Activated CD8-positive, alpha-beta memory T cell treated with anti-CD3 and anti-CD28 coated beads, Interleukin-2, amount 50 U/mL, for 48 hours (primary cell): ENCODE results near the gene ABL1.

Source experiments
- DNase-seq: peaks from one replicate; pipeline ENCODE4 v3.0.0-alpha.2; 2020

ABL1 gene

DNA sequence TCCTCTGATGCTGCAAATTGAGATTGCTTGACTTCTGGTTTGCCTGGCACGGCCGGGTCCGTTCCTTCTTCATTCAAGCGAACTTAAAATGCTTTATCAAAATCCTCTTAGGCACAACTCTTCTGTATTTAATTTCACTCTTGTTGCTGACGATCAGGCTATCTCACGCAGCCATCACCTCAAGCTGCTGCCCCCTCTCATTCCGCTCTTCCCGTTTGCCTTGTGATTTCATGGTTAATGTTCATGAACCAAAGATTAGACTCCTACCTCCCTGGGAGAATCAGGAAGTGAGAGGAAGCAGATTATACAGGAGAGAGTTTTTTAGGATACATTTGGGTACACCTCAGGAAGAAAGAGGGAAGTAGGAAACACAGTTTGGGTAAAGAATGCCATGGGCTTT is 38.9 kb downstream of the ABL1 start:
- DNase-seq: no peak

- DNase-seq: no peak
Observed at GRCh38 chr9:130874783-130875182, 39.7 kb downstream of the ABL1 start.

- DNase-seq: no peak
Observed at GRCh38 chr9:130877300-130877699, 42.2 kb downstream of the ABL1 start.

DNA sequence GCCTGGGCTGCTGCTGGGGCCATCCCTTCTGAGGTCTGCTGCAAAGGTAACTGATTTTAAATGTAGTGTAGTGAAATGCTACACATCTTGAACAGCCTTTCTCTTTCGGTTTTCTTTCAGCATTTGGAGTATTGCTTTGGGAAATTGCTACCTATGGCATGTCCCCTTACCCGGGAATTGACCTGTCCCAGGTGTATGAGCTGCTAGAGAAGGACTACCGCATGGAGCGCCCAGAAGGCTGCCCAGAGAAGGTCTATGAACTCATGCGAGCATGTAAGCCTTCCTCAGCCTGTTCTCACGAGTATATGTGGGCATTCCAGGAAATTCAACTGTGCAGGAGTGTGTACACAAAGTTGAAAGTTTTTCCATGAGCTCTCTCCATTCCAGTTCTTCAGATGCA is 43.2 kb downstream of the ABL1 start:
- no peak for DNase-seq

GRCh38 chr9:130879863-130880411 is 44.9 kb downstream of the ABL1 start:
- no peak for DNase-seq

GRCh38 chr9:130880599-130881220 is 45.7 kb downstream of the ABL1 start:
- no peak for DNase-seq

GRCh38 chr9:130881516-130881915 is 46.5 kb downstream of the ABL1 start:
- DNase-seq: no peak

GRCh38 chr9:130882696-130883225 is 47.7 kb downstream of the ABL1 start:
- DNase-seq: no peak

- DNase-seq: no peak
Observed at GRCh38 chr9:130883479-130883878, 48.4 kb downstream of the ABL1 start.

- no peak for DNase-seq
Observed at GRCh38 chr9:130884111-130884531, 49.1 kb downstream of the ABL1 start.

GRCh38 chr9:130884542-130885483 is 49.8 kb downstream of the ABL1 start:
- no peak for DNase-seq

GRCh38 chr9:130885484-130886375 is 50.7 kb downstream of the ABL1 start:
- no peak for DNase-seq

- no peak for DNase-seq
Observed at GRCh38 chr9:130886981-130887380, 51.9 kb downstream of the ABL1 start.

DNA sequence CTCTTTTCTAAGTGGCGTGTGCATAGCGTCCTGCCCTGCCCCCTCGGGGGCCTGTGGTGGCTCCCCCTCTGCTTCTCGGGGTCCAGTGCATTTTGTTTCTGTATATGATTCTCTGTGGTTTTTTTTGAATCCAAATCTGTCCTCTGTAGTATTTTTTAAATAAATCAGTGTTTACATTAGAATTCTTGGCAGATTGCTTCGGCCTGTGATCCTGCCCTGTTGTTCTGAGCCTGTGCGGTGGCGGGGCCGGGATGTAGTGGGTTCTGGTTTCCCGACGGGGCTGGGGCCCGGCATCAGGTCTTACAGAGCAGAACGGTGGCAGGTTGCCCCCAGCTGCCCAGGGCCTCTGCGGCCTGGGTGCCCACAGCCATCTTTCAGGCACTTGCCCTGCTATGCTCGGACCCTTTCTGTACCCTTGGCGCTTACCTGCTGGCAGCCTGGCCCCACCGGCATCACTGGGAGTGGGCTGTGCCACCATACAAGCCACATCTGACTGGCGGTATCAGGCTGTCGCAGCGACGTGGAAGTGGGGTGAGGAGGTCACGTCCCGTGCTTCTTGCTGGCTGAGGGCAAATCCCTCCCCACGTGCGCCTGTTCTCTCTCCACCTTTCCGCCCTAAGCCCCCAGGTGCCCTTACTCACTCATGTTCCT is 52.6 kb downstream of the ABL1 start:
- no peak for DNase-seq

- no peak for DNase-seq
Observed at GRCh38 chr9:130888146-130888885, 53.3 kb downstream of the ABL1 start.

- no peak for DNase-seq
Observed at GRCh38 chr9:130890124-130890523, 55.1 kb downstream of the ABL1 start.

DNA sequence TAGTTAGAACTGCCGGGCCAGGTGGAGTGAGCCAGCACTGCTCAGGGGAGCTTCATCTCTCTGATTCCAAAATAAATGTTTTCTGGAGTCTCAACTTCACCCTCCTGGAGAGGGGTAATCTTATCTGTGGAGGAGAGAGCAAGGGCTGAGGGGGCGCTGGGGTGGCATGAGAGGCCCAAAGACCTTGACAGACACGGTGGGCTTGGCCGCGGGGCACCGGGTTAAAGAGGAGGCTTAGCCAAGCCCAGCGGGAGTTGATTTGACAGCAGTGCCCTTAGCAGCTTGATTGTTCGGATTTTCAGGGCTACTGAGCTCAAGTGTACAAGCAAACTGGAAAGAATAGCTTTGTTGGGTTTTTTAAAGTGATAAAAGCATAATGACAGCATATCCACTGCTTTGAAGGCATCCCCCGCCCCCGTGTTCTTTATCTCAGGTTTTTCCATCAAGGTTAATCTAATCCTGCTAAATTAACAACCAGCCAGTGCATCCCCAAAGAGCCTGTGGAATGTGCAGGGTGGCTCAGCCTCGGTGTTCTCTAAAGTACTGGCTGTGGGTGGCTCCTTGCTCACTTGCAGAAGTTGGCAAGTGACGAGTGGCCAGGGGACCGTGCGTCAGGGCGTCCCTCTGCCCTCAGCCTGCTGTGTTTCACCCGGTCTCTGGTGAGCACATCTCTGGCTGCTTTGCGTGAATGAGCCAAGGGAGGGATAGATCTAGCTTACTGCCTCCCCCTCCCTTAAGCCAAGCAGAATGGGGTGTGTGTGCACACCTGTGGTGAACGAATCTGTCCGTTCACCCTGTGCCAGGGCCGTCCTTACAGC is 56.0 kb downstream of the ABL1 start:
- DNase-seq: no peak

- DNase-seq: no peak
Observed at GRCh38 chr9:130891688-130892476, 56.8 kb downstream of the ABL1 start.

DNA sequence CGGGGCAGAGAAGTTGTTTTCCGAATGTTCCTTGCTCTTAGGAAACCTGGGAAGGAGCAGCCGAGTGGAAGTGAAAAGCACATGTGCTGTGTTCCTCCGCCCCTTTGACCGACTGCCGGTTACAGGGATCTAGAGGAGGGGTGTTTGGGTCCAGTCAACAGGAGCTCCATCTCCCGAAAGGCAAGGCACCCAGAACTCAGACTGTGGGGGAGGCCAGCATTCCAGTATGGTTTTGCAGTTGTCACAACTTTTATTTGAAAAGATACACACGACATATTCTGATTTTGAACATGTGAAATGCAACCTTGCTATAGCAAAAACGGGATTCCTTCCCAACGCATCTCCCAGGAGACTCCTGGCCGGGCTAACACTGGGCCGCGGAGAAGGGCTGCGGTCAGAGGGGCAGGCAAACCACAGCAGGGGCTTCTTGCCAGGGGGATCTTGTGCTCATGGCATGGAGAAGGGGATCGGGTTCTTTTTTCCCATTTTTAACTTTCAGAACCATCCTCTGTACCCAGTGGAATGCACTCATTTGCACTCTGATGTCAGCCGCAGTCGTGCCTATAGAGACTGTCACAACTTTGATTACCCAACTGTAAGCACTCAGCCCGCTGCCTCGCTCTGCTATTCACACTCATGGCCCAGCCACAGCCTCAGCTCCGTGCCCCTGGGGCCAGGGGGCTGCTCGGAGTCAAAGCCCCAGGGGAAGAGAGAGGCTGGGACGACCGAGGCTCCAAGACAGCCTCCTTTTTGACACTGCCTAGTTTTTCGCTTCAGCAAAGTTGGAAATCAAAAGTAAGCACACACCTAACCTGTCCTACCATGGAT is 57.6 kb downstream of the ABL1 start:
- no peak for DNase-seq
